GM06990 (cell line): Measurements from ENCODE around the gene ZNF625.

Source experiments
- DNase-seq: peaks from one replicate; pipeline ENCODE4 v3.0.0-alpha.2; 2011; ENCODE audit not compliant: insufficient read length; ENCODE audit errors: extremely low read depth
- H3K27me3 ChIP-seq: replicated peaks from 2 replicates; pipeline ENCODE4 v1.6.0; 2011; ENCODE audit warnings: low read length; ENCODE audit not compliant: control insufficient read depth, insufficient read depth
- H3K36me3 ChIP-seq: 2 replicates; pipeline ENCODE4 v1.5.1; 2011; ENCODE audit warnings: low read length; ENCODE audit not compliant: control insufficient read depth, insufficient read depth
- H3K4me3 ChIP-seq: replicated peaks from 2 replicates; pipeline ENCODE4 v1.5.1; 2011; ENCODE audit warnings: low read depth, mild to moderate bottlenecking, control low read depth, low read length
- CTCF ChIP-seq: IDR thresholded peaks from 2 replicates; pipeline ENCODE4 v1.5.1; 2011; ENCODE audit warnings: low read length, control low read depth, mild to moderate bottlenecking, inconsistent platforms; ENCODE audit not compliant: insufficient read depth, poor library complexity, severe bottlenecking

The ZNF625 gene

GRCh38 chr19:12156223-12157058 lies at the start of gene ZNF625:
Gene ZNF625 (minus strand): TSS chr19:12156734. CDS start chr19:12156558, 176 bp downstream.
- H3K36me3 ChIP-seq = no peaks in the 10 kb centered on the region
- no peaks in the 10 kb centered on the region for H3K27me3 ChIP-seq
- H3K4me3 ChIP-seq = peak within 1 kb of the TSS; percentile 97
- peak; percentile 79 for DNase-seq
- no peak for TF ChIP-seq CTCF

GRCh38 chr19:12205296-12205695 lies 48.8 kb upstream of the ZNF625 start:
- no peak for DNase-seq
- no peaks in the 10 kb centered on the region for H3K27me3 ChIP-seq
- TF ChIP-seq CTCF = no peak
- no peaks in the 10 kb centered on the region for H3K36me3 ChIP-seq
- no peak overlapping the region for H3K4me3 ChIP-seq

- no peaks in the 10 kb centered on the region for H3K27me3 ChIP-seq
- no peak for DNase-seq
- H3K36me3 ChIP-seq = no peaks in the 10 kb centered on the region
- no peak overlapping the region for H3K4me3 ChIP-seq
- peak; percentile 34 for TF ChIP-seq CTCF
Observed at GRCh38 chr19:12202250-12202649, 45.7 kb upstream of the ZNF625 start.

GRCh38 chr19:12199757-12200419 lies 43.4 kb upstream of the ZNF625 start:
- DNase-seq = no peak
- TF ChIP-seq CTCF = no peak
- Histone ChIP-seq H3K27me3 (no peaks in the 10 kb centered on the region), H3K4me3 (no peak overlapping the region), H3K36me3 (no peaks in the 10 kb centered on the region)

GRCh38 chr19:12198136-12198535 lies 41.6 kb upstream of the ZNF625 start:
- no peak for DNase-seq
- Histone ChIP-seq H3K27me3 (no peaks in the 10 kb centered on the region), H3K36me3 (no peaks in the 10 kb centered on the region), H3K4me3 (no peak overlapping the region)
- TF ChIP-seq CTCF = no peak
